T-cell (primary cell): ENCODE data around the gene CLEC4C. TPM values are rescaled to one million over a fixed set of nuclear protein-coding genes. Genes with fewer than 3 reads are reported as not detected.

Source experiments
- ATAC-seq, 4 experiments: fragments of 200-7000 bp in 3 of 4; fragments of 150-1000 bp in 1 of 4; cut with Tn5 transposase; replicated peaks in 1 of 4; 1 replicate in 3 of 4; 2 replicates in 1 of 4; pipeline ENCODE4 v1.10.0; 2021; ENCODE audit warnings: moderate library complexity in 3 of 4, mild to moderate bottlenecking in 2 of 4, moderate number of reproducible peaks in 1 of 4
- CTCF ChIA-PET, 2 donors: fragments of 300-600 bp; sonication (Branson Sonifier 250); formaldehyde crosslinking; loops; one replicate each; lab custom pipeline; 2022; ENCODE audit warnings: antibody characterized with exemption in 2 of 2; lab: Charles Lee
- POLR2A ChIA-PET, 2 donors: fragments of 300-600 bp; sonication (Branson Sonifier 250); formaldehyde crosslinking; loops; one replicate each; lab custom pipeline; 2022; ENCODE audit warnings: antibody characterized with exemption in 2 of 2; lab: Charles Lee
- DNase-seq, 35 experiments: peaks; one replicate each; pipeline versions ENCODE4 v3.0.0 to v3.0.0-alpha.2; 2013 to 2023
- H3K27ac ChIP-seq: one replicate; pipeline ENCODE4 v1.5.1; 2013; ENCODE audit warnings: low read length
- H3K27me3 ChIP-seq, 2 experiments: replicated peaks in 1 of 2; 1 replicate in 1 of 2; 2 replicates in 1 of 2; pipeline versions ENCODE4 v1.6.1 to v1.7.0; 2013; ENCODE audit warnings: low read length in 1 of 2, mixed read lengths in 1 of 2; ENCODE audit not compliant: control insufficient read depth in 2 of 2, insufficient read depth in 2 of 2; ENCODE audit errors: extremely low read depth in 1 of 2
- H3K36me3 ChIP-seq, 2 donors: 1 replicate in 1 of 2; 2 replicates in 1 of 2; pipeline versions ENCODE4 v1.6.1 to v1.7.0; 2013; ENCODE audit warnings: low read length in 1 of 2; ENCODE audit not compliant: control insufficient read depth in 2 of 2, insufficient read depth in 1 of 2; ENCODE audit errors: extremely low read depth in 1 of 2
- H3K4me1 ChIP-seq, 2 experiments: 1 replicate in 1 of 2; 2 replicates in 1 of 2; pipeline versions ENCODE4 v1.6.1 to v1.7.0; 2013; ENCODE audit warnings: low read length in 2 of 2, mixed read lengths in 1 of 2; ENCODE audit not compliant: insufficient read depth in 2 of 2, control insufficient read depth in 1 of 2; ENCODE audit errors: extremely low read depth in 1 of 2
- H3K4me3 ChIP-seq, 2 donors: 1 replicate in 1 of 2; 2 replicates in 1 of 2; pipeline versions ENCODE4 v1.5.1 to v1.7.0; 2013; ENCODE audit warnings: mild to moderate bottlenecking in 2 of 2, low read length in 1 of 2, moderate library complexity in 1 of 2; ENCODE audit not compliant: control insufficient read depth in 1 of 2; ENCODE audit errors: extremely low read depth in 1 of 2
- H3K9me3 ChIP-seq: 2 replicates; pipeline ENCODE4 v1.7.0; 2013
- H3K27ac Mint-ChIP-seq, 2 donors: one replicate each; pipeline ENCODE4 v1.8.0; 2020 to 2021; ENCODE audit warnings: mild to moderate bottlenecking in 2 of 2, mixed read lengths in 2 of 2
- H3K27me3 Mint-ChIP-seq, 2 donors: one replicate each; pipeline ENCODE4 v1.8.0; 2021 to 2022; ENCODE audit warnings: mixed read lengths in 2 of 2
- H3K36me3 Mint-ChIP-seq: one replicate; pipeline ENCODE4 v1.8.0; 2021; ENCODE audit warnings: mixed read lengths
- H3K4me1 Mint-ChIP-seq, 3 donors: one replicate each; pipeline ENCODE4 v1.8.0; 2020 to 2022; ENCODE audit warnings: mixed read lengths in 3 of 3, mild to moderate bottlenecking in 1 of 3
- H3K4me3 Mint-ChIP-seq, 3 donors: one replicate each; pipeline ENCODE4 v1.8.0; 2020 to 2022; ENCODE audit warnings: mild to moderate bottlenecking in 3 of 3, mixed read lengths in 3 of 3, moderate library complexity in 3 of 3
- H3K9me3 Mint-ChIP-seq, 3 donors: one replicate each; pipeline ENCODE4 v1.8.0; 2020 to 2022; ENCODE audit warnings: mixed read lengths in 3 of 3
- WGBS: methylation state at CpG from one replicate; pipeline ENCODE4 v1.1.5; 2013; ENCODE audit warnings: missing lambda C conversion rate; ENCODE audit not compliant: insufficient coverage; 5-methylcytosine and 5-hydroxymethylcytosine counted together
- total RNA-seq, 35 experiments: library from RNA in 6 of 35; stranded (reverse) in 6 of 35; fragments of 120-200 nt in 1 of 35; gene quantifications; one replicate each; pipeline versions ENCODE4 v1.2.1 to v1.2.4 and lab custom pipeline; 2013 to 2026

Gene CLEC4C
- total RNA-seq, 5 donors from 2014 or later (not counting 1 experiment from before 2014, with no cell fraction given) = not detected

DNA sequence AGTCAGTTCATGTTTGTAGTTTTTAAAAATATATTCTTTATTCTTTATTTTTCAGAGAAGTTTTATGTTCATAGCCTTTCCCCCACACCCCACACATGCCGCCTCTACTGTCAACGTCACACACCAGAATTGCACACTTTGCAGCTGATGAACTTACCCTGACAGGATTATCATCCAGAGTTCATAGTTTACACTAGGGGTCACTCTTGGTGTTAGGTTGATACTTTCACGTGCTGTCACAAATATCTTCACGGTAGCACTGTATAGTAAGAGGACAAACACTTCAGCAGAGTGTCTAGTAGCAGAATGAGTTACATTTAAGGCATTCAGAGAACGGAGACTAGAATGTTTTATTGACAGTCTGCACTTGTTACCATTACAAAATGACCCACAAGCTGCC, 30.8 kb downstream of the CLEC4C start:
- no peaks in the 10 kb centered on the region for H3K9me3 Mint-ChIP-seq
- H3K4me1 Mint-ChIP-seq = no peaks in the 10 kb centered on the region
- Histone ChIP-seq H3K4me1 (no peaks in the 10 kb centered on the region), H3K4me3 (no peak overlapping the region), H3K36me3 (no peaks in the 10 kb centered on the region), H3K9me3 (no peaks in the 10 kb centered on the region), H3K27ac (no peak overlapping the region), H3K27me3 (peaks cover 0 to 13% of the 10 kb centered on the region in 2 experiments)
- ATAC-seq (no peak), DNase-seq (peak in 1 of 35 experiments; percentile 12)
- H3K4me3 Mint-ChIP-seq = no peak overlapping the region
- CTCF ChIA-PET = no interaction called here
- no peak overlapping the region for H3K27ac Mint-ChIP-seq
- WGBS = 80% methylated on average over 1 of the region's 5 CpGs
- H3K36me3 Mint-ChIP-seq = no peaks in the 10 kb centered on the region
- H3K27me3 Mint-ChIP-seq = peaks cover 9 to 11% of the 10 kb centered on the region in 2 donors
- POLR2A ChIA-PET = no interaction called here

- no peak overlapping the region for H3K27ac ChIP-seq
- no peaks in the 10 kb centered on the region for H3K36me3 ChIP-seq
- ATAC-seq (no peak), DNase-seq (no peak)
- ChIA-PET POLR2A (no interaction called here), CTCF (no interaction called here)
- no peaks in the 10 kb centered on the region for H3K9me3 Mint-ChIP-seq
- H3K9me3 ChIP-seq = no peaks in the 10 kb centered on the region
- peaks cover 0 to 4% of the 10 kb centered on the region in 2 experiments for H3K27me3 ChIP-seq
- H3K4me1 ChIP-seq = no peaks in the 10 kb centered on the region
- H3K4me1 Mint-ChIP-seq = no peaks in the 10 kb centered on the region
- H3K4me3 Mint-ChIP-seq = no peak overlapping the region
- no peak overlapping the region for H3K27ac Mint-ChIP-seq
- H3K4me3 ChIP-seq = no peak overlapping the region
- peaks cover 4 to 11% of the 10 kb centered on the region in 2 donors for H3K27me3 Mint-ChIP-seq
- 97% methylated on average over 14 of the region's 28 CpGs for WGBS
- no peaks in the 10 kb centered on the region for H3K36me3 Mint-ChIP-seq
Observed at GRCh38 chr12:7712841-7713442, 34.2 kb downstream of the CLEC4C start.

DNA sequence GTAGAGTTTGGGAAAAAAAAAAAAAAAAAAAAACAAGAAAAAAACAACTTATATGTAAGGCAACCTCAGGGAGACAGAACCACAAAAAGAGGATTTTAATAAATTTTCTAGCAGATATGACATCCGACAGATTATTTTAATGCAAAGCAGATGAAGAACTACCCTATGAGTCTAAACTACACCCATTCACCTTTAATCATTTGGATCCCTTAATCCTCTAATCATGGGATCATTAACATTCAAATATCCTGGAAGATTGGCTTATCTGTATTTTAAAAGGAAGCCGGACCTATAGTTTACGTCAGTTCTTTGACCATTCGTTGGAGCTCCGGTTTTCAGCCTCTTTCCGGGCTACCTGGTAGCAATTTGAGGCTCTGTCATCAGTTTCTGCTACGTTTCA, 36.0 kb downstream of the CLEC4C start, which contains the start of gene DPPA3:
TSS of gene DPPA3 (plus strand) at position 301 of the 400 bp plus-strand sequence. CDS start 138 bp downstream, outside the sequence.
- Mint-ChIP-seq H3K27me3 (peaks cover 4 to 11% of the 10 kb centered on the region in 2 donors), H3K4me3 (no peak within 1 kb of the TSS), H3K9me3 (no peaks in the 10 kb centered on the region), H3K36me3 (no peaks in the 10 kb centered on the region), H3K4me1 (no peaks in the 10 kb centered on the region), H3K27ac (no peak within 1 kb of the TSS)
- no peak for ATAC-seq
- WGBS = 87% methylated on average over 6 of the region's 7 CpGs
- POLR2A ChIA-PET = no interaction called here
- Histone ChIP-seq H3K36me3 (no peaks in the 10 kb centered on the region), H3K4me1 (no peaks in the 10 kb centered on the region), H3K27ac (no peak within 1 kb of the TSS), H3K9me3 (no peaks in the 10 kb centered on the region), H3K4me3 (no peak within 1 kb of the TSS), H3K27me3 (peaks cover 0 to 4% of the 10 kb centered on the region in 2 experiments)
- CTCF ChIA-PET = no interaction called here
- DNase-seq = no peak

- Mint-ChIP-seq H3K4me3 (no peak overlapping the region), H3K36me3 (no peaks in the 10 kb centered on the region), H3K4me1 (no peaks in the 10 kb centered on the region), H3K9me3 (no peaks in the 10 kb centered on the region), H3K27me3 (peaks cover 4 to 10% of the 10 kb centered on the region in 2 donors), H3K27ac (no peak overlapping the region)
- ATAC-seq (no peak), DNase-seq (no peak)
- no peaks in the 10 kb centered on the region for H3K36me3 ChIP-seq
- H3K4me3 ChIP-seq = no peak overlapping the region
- no peak overlapping the region for H3K27ac ChIP-seq
- POLR2A ChIA-PET = no interaction called here
- H3K4me1 ChIP-seq = no peaks in the 10 kb centered on the region
- CTCF ChIA-PET = no interaction called here
- no peaks in the 10 kb centered on the region for H3K27me3 ChIP-seq
- no peaks in the 10 kb centered on the region for H3K9me3 ChIP-seq
- 67% methylated on average over 7 of the region's 8 CpGs for WGBS
Observed at GRCh38 chr12:7709969-7710675, 37.1 kb downstream of the CLEC4C start.

DNA sequence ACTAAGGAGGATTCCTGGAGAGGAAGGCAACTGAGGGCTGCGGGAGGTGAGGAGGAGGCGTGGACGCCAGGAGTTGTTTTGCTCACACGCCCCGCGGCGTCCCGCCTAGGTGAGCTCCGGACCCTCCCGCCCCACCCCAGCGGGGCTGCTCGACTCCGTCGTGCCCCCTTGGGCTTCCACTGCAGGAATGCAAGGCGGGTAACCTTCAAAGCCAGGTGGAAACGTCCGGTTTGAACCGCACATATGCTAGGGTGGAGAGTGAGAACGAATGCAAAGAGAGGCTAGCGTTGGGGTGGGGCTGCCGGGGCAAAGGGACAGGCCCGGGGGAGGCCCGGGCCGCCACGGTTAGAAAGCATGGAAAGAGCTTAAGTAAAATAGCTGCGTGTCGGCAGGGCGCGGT, 41.3 kb downstream of the CLEC4C start:
- DNase-seq = no peak
- Histone ChIP-seq H3K27ac (no peak overlapping the region), H3K4me3 (no peak overlapping the region), H3K4me1 (no peaks in the 10 kb centered on the region), H3K9me3 (no peaks in the 10 kb centered on the region), H3K27me3 (no peaks in the 10 kb centered on the region), H3K36me3 (no peaks in the 10 kb centered on the region)
- WGBS = 73% methylated on average over 11 of the region's 29 CpGs
- Mint-ChIP-seq H3K27me3 (no peaks in the 10 kb centered on the region), H3K36me3 (no peaks in the 10 kb centered on the region), H3K9me3 (no peaks in the 10 kb centered on the region), H3K4me3 (no peak overlapping the region), H3K4me1 (no peaks in the 10 kb centered on the region), H3K27ac (no peak overlapping the region)
- no peak for ATAC-seq
- ChIA-PET CTCF (no interaction called here), POLR2A (no interaction called here)

DNA sequence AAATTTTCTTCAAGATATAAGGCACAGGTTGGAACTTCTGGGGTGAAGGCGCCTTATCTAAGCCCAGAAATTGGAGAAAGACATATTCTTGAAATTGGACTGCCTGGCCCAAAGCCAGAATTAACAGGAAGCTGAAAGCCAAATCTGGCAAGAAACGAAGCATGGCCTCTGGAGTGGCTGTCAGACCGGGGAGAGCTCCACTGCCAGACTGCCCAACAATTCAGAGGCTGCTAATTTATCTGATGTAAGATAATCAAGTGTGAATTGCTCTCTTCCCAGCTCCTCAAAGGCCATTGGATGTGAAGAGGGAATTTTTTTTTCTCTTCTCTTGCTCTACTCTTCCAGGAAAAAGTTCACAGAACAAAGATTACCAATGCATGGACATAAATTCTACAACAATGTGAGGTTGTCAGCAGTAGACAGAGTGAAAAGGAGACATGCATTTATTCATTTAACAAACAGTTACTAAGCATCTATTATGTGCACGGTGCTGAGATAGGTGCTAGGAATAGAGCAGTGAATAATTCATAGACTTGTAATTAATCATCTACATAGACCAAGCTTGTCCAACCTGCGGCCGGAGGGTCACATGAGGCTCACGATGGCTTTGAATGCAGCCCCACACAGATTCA, 51.5 kb downstream of the CLEC4C start, which contains the start of gene GDF3:
TSS of gene GDF3 (minus strand) at position 210 of the 632 bp plus-strand sequence. CDS start at position 163, 47 bp downstream.
- 0% methylated on average over 2 of the region's 7 CpGs for WGBS
- Mint-ChIP-seq H3K36me3 (no peaks in the 10 kb centered on the region), H3K9me3 (no peaks in the 10 kb centered on the region), H3K27me3 (peaks cover 7 to 12% of the 10 kb centered on the region in 2 donors), H3K4me1 (peaks cover 9 to 11% (median 10%) of the 10 kb centered on the region in 3 donors), H3K4me3 (no peak within 1 kb of the TSS), H3K27ac (no peak within 1 kb of the TSS)
- Histone ChIP-seq H3K9me3 (no peaks in the 10 kb centered on the region), H3K27ac (no peak within 1 kb of the TSS), H3K4me3 (no peak within 1 kb of the TSS), H3K27me3 (no peaks in the 10 kb centered on the region), H3K4me1 (no peaks in the 10 kb centered on the region), H3K36me3 (no peaks in the 10 kb centered on the region)
- POLR2A ChIA-PET = no interaction called here
- ATAC-seq = no peak
- DNase-seq = peak in 2 of 35 experiments; percentile 1 to 6
- CTCF ChIA-PET = no interaction called here
